ENCODE results near the gene AP2S1. TPM values are rescaled to one million over a fixed set of nuclear protein-coding genes. Genes with fewer than 3 reads are reported as not detected.

AP2S1 gene
- total RNA-seq, 1 donor from 2014 or later: 120 TPM

DNA sequence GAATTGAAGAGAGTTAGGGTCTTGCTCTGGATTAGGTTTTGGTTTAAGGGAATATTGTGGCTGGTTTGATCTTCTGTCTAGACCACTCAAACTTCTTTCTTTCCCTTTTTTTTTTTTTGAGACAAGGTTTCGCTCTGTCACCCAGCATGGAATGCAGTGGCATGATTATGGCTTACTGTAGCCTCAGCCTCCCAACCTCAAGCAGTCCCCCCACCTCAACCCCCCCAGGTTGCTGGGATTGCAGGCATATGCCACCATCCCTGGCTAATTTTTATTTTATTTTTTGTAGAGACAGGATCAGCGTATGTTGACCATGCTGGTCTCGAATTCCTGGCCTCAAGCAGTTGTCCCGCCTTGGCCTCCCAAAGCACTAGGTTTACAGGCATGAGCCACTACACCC lies 31.4 kb upstream of the AP2S1 start:
- intact Hi-C loops (cut with DNase I): no loop called here
- DNase-seq: no peak
- no peak for TF ChIP-seq CTCF (IDR thresholded peaks at IDR 0.05)
- no peak overlapping the region for H3K4me3 ChIP-seq
- peaks cover 9% of the 10 kb centered on the region for H3K36me3 ChIP-seq
- H3K4me1 ChIP-seq: no peaks in the 10 kb centered on the region
- no peaks in the 10 kb centered on the region for H3K9me3 ChIP-seq
- no peak overlapping the region for H3K27ac ChIP-seq
- ATAC-seq: no peak
- no peaks in the 10 kb centered on the region for H3K27me3 ChIP-seq (ENCODE audit: low read depth)

- intact Hi-C loops (cut with DNase I): no loop called here
- no peaks in the 10 kb centered on the region for H3K4me1 ChIP-seq
- no peaks in the 10 kb centered on the region for H3K27me3 ChIP-seq (ENCODE audit: low read depth)
- no peak overlapping the region for H3K27ac ChIP-seq
- ATAC-seq: no peak
- H3K9me3 ChIP-seq: no peaks in the 10 kb centered on the region
- no peak for DNase-seq
- no peak overlapping the region for H3K4me3 ChIP-seq
- no peak for TF ChIP-seq CTCF (IDR thresholded peaks at IDR 0.05)
- peaks cover 9% of the 10 kb centered on the region for H3K36me3 ChIP-seq
Observed at GRCh38 chr19:46881092-46881491, 30.4 kb upstream of the AP2S1 start.

- intact Hi-C loops (cut with DNase I): no loop called here
- H3K4me3 ChIP-seq: no peak overlapping the region
- no peak for TF ChIP-seq CTCF (IDR thresholded peaks at IDR 0.05)
- ATAC-seq: no peak
- no peak for DNase-seq
- no peaks in the 10 kb centered on the region for H3K9me3 ChIP-seq
- H3K27ac ChIP-seq: no peak overlapping the region
- H3K36me3 ChIP-seq: peaks cover 9% of the 10 kb centered on the region
- no peaks in the 10 kb centered on the region for H3K4me1 ChIP-seq
- no peaks in the 10 kb centered on the region for H3K27me3 ChIP-seq (ENCODE audit: low read depth)
Observed at GRCh38 chr19:46880431-46880830, 29.8 kb upstream of the AP2S1 start.

DNA sequence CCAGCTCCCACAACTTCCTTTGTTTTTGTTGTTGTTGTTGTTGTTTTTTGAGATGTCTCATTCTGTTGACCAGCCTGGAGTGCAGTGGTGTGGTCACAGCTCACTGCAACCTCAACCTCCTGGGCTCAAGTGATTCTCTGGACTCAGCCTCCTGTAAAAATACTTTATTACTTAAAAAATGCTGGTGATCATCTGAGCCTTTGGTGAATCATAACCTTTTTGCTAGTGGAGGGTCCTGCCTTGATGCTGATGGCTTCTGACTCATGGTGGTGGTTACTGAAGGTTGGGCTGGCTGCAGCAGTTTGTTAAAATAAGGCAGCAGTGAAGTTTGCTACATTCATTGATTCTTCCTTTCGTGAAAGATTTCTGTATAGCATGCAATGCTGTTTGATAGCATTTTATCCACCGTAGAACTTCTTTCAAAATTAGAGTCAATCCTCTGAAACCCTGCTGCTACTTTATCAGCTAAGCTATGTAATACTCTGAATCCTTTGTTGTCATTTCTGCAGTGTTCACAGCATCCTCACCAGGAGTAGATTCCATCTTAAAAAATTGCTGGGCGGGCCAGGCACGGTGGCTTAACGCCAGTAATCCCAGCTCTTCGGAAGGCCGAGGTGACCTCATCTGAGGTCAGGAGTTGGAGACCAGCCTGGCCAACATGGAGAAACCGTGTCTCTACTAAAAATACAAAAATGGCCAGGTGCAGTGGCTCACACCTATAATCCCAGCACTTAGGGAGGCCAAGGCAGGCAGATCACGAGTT lies 28.1 kb upstream of the AP2S1 start:
- Histone ChIP-seq H3K9me3 (no peaks in the 10 kb centered on the region), H3K4me1 (no peaks in the 10 kb centered on the region), H3K36me3 (peaks cover 9% of the 10 kb centered on the region), H3K27ac (no peak overlapping the region), H3K4me3 (no peak overlapping the region), H3K27me3 (ENCODE audit: low read depth) (no peaks in the 10 kb centered on the region)
- TF ChIP-seq CTCF (IDR thresholded peaks at IDR 0.05): no peak
- ATAC-seq: no peak
- intact Hi-C loops (cut with DNase I): no loop called here
- DNase-seq: no peak

DNA sequence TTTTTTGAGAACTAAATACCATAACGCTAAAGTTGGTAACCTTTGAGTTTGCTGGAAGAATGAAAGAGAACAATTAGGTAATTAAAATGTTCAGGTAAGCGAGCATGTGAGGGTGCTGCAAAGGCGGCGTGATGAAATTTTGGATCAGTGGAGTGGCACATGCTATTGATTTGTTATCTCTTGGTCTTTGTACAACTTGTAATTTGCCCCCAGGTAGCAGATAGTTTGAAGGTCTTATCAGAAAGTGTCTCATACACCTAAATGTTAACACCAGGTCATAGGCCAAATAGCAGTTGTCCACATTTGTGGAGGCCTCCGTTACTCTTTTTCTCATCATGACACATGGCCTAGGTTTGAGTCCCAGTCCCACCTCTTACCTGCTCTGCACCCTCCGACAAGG lies 25.0 kb upstream of the AP2S1 start:
- no peak for DNase-seq

More for the DNA sequence above, 25.0 kb upstream of the AP2S1 start:
- H3K4me1 ChIP-seq: no peaks in the 10 kb centered on the region
- intact Hi-C loops (cut with DNase I): no loop called here
- H3K27me3 ChIP-seq (ENCODE audit: low read depth): no peaks in the 10 kb centered on the region
- no peak overlapping the region for H3K27ac ChIP-seq
- TF ChIP-seq CTCF (IDR thresholded peaks at IDR 0.05): no peak
- no peak overlapping the region for H3K4me3 ChIP-seq
- no peak for ATAC-seq
- no peaks in the 10 kb centered on the region for H3K9me3 ChIP-seq
- peaks cover 9% of the 10 kb centered on the region for H3K36me3 ChIP-seq
